Loucy (cell line): ENCODE measurements around the gene PAK1.

ENCODE experiments used
- H2AFZ ChIP-seq: fragments of 200-600 bp; sonication (generic); 2 replicates; pipeline ENCODE4 v1.6.0; 2016; ENCODE audit warnings: antibody characterized with exemption, mild to moderate bottlenecking, low read length, moderate library complexity
- H3F3A ChIP-seq: fragments of 200-600 bp; 2 replicates; pipeline ENCODE4 v1.6.0; 2016; ENCODE audit warnings: antibody characterized with exemption, low read depth, mild to moderate bottlenecking
- H3K27me3 ChIP-seq: fragments of 200-600 bp; sonication (generic); 2 replicates; pipeline ENCODE4 v1.6.1; 2014; ENCODE audit warnings: low read length, mild to moderate bottlenecking; ENCODE audit not compliant: insufficient read depth, poor library complexity, severe bottlenecking
- H3K36me3 ChIP-seq: fragments of 200-600 bp; sonication (generic); 2 replicates; pipeline ENCODE4 v1.6.1; 2016; ENCODE audit warnings: low read length; ENCODE audit not compliant: insufficient read depth
- H3K4me1 ChIP-seq: fragments of 200-600 bp; sonication (generic); 2 replicates; pipeline ENCODE4 v1.5.1; 2014; ENCODE audit warnings: low read length, mild to moderate bottlenecking; ENCODE audit not compliant: insufficient read depth, poor library complexity, severe bottlenecking
- H3K4me2 ChIP-seq: fragments of 200-600 bp; sonication (generic); 2 replicates; pipeline ENCODE4 v1.6.0; 2014; ENCODE audit warnings: antibody characterized with exemption, low read length, low read depth, mild to moderate bottlenecking; ENCODE audit not compliant: poor library complexity, severe bottlenecking
- H3K4me3 ChIP-seq: fragments of 200-600 bp; sonication (generic); 2 replicates; pipeline ENCODE4 v1.5.1; 2014; ENCODE audit warnings: low read length, mild to moderate bottlenecking, mixed read lengths; ENCODE audit not compliant: poor library complexity, severe bottlenecking
- H3K79me2 ChIP-seq: fragments of 200-600 bp; sonication (generic); 2 replicates; pipeline ENCODE4 v1.6.1; 2014; ENCODE audit warnings: low read length; ENCODE audit not compliant: insufficient read depth
- H3K9ac ChIP-seq: fragments of 200-600 bp; sonication (generic); 2 replicates; pipeline ENCODE4 v1.6.0; 2014; ENCODE audit warnings: mild to moderate bottlenecking, low read depth, low read length, moderate library complexity; ENCODE audit not compliant: poor library complexity, severe bottlenecking
- H3K9me2 ChIP-seq: fragments of 200-600 bp; sonication (generic); replicated peaks from 2 replicates; pipeline ENCODE4 v1.6.1; 2016; ENCODE audit warnings: low read depth, low read length, mixed read lengths
- H3K9me3 ChIP-seq: fragments of 200-600 bp; sonication (generic); 2 replicates; pipeline ENCODE4 v1.6.1; 2014; ENCODE audit warnings: mild to moderate bottlenecking, antibody characterized with exemption, low read length, low read depth; ENCODE audit not compliant: insufficient read depth
- H4K20me1 ChIP-seq: fragments of 200-600 bp; sonication (generic); 2 replicates; pipeline ENCODE4 v1.6.0; 2014; ENCODE audit warnings: antibody characterized with exemption, low read length, mild to moderate bottlenecking; ENCODE audit not compliant: insufficient read depth, poor library complexity, severe bottlenecking
- CTCF ChIP-seq: fragments of 200-600 bp; sonication (generic); conservative IDR thresholded peaks from 2 replicates; pipeline ENCODE4 v1.5.1; 2014; ENCODE audit warnings: mild to moderate bottlenecking, antibody characterized with exemption, low read length
- EZH2phosphoT487 ChIP-seq: fragments of 200-600 bp; IDR thresholded peaks from 2 replicates; pipeline ENCODE4 v1.6.1; 2018; ENCODE audit warnings: antibody characterized with exemption, mild to moderate bottlenecking, moderate library complexity, borderline replicate concordance

The PAK1 gene

GRCh38 chr11:77287136-77287535 lies 186.8 kb downstream of the PAK1 start:
- H3K9ac ChIP-seq: no peak overlapping the region
- no peaks in the 10 kb centered on the region for H3K4me1 ChIP-seq
- peaks cover under 1% of the 10 kb centered on the region for H3K27me3 ChIP-seq
- no peaks in the 10 kb centered on the region for H4K20me1 ChIP-seq
- H3F3A ChIP-seq: no peaks in the 10 kb centered on the region
- no peaks in the 10 kb centered on the region for H3K79me2 ChIP-seq
- H3K4me2 ChIP-seq: no peak overlapping the region
- no peaks in the 10 kb centered on the region for H3K9me2 ChIP-seq
- TF ChIP-seq CTCF (no peak), EZH2phosphoT487 (no peak)
- H3K9me3 ChIP-seq: no peaks in the 10 kb centered on the region
- no peak overlapping the region for H3K4me3 ChIP-seq
- H3K36me3 ChIP-seq: no peaks in the 10 kb centered on the region
- H2AFZ ChIP-seq: no peak overlapping the region

GRCh38 chr11:77284476-77285468 lies 189.1 kb downstream of the PAK1 start:
- H3K4me1 ChIP-seq: no peaks in the 10 kb centered on the region
- H3K27me3 ChIP-seq: no peaks in the 10 kb centered on the region
- TF ChIP-seq CTCF (no peak), EZH2phosphoT487 (no peak)
- no peaks in the 10 kb centered on the region for H3K9me3 ChIP-seq
- H3K36me3 ChIP-seq: no peaks in the 10 kb centered on the region
- no peaks in the 10 kb centered on the region for H3K9me2 ChIP-seq
- no peak overlapping the region for H3K4me2 ChIP-seq
- no peak overlapping the region for H3K4me3 ChIP-seq
- no peak overlapping the region for H2AFZ ChIP-seq
- H4K20me1 ChIP-seq: no peaks in the 10 kb centered on the region
- H3K9ac ChIP-seq: no peak overlapping the region
- no peaks in the 10 kb centered on the region for H3K79me2 ChIP-seq
- no peaks in the 10 kb centered on the region for H3F3A ChIP-seq

- H3K9me2 ChIP-seq: no peaks in the 10 kb centered on the region
- H3K36me3 ChIP-seq: no peaks in the 10 kb centered on the region
- H3K4me1 ChIP-seq: no peaks in the 10 kb centered on the region
- no peak overlapping the region for H2AFZ ChIP-seq
- H3K9ac ChIP-seq: no peak overlapping the region
- H3K4me3 ChIP-seq: no peak overlapping the region
- no peaks in the 10 kb centered on the region for H3K79me2 ChIP-seq
- H3K4me2 ChIP-seq: no peak overlapping the region
- no peak for TF ChIP-seq EZH2phosphoT487
- TF ChIP-seq CTCF: no peak
- no peaks in the 10 kb centered on the region for H3K9me3 ChIP-seq
- no peaks in the 10 kb centered on the region for H4K20me1 ChIP-seq
- no peaks in the 10 kb centered on the region for H3K27me3 ChIP-seq
- H3F3A ChIP-seq: no peaks in the 10 kb centered on the region
Observed at GRCh38 chr11:77283101-77283500, 190.8 kb downstream of the PAK1 start.
